ENCODE results near the gene CEL. TPM values are rescaled to one million over a fixed set of nuclear protein-coding genes. Genes with fewer than 3 reads are reported as not detected.

Gene CEL
- total and polyA plus RNA-seq, 2 experiments from 2014 or later = 0.27 to 2.3 TPM

DNA sequence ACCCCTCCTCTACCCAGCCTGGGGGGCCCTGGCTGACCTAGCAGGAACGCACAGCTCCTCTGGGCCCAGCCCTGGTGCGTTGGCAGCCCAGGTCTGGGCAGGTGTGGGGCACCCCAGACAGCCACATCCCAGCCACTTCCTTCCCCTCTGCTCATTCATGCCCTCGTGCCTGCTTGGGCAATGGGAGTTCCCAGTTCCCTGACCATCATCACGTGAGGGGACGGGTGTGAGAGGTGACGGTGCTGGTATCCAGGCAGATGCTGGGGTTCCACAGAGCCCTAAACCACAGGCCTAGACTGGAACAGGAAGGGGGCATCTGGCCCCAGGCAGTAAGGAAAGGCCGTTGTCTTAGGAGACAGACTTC lies 50.9 kb downstream of the CEL start:
- H3K4me2 ChIP-seq = no peak overlapping the region
- H3K27me3 Mint-ChIP-seq (ENCODE audit: insufficient read depth, low read depth, poor library complexity) = peaks cover 13% of the 10 kb centered on the region
- H2AFZ ChIP-seq = no peak overlapping the region
- no peaks in the 10 kb centered on the region for H3K79me2 ChIP-seq (replicated peaks; ENCODE audit: insufficient read depth)
- H3K9me2 ChIP-seq (ENCODE audit: insufficient read depth) = no peaks in the 10 kb centered on the region
- H4K20me1 ChIP-seq (replicated peaks; ENCODE audit: insufficient read depth) = no peaks in the 10 kb centered on the region; the same call in 1 of the 2 replicates
- 0 out of 2 replicates have a peak, but pooled peaks cover 3% of the 10 kb centered on the region for H3K27me3 ChIP-seq (ENCODE audit: insufficient read depth)
- DNase-seq (ENCODE audit: low spot score) (no peak), ATAC-seq (no peak)
- H3K4me1 ChIP-seq (ENCODE audit: insufficient read depth) = no peaks in the 10 kb centered on the region
- H3K4me1 Mint-ChIP-seq = peaks cover 4% of the 10 kb centered on the region
- H3F3A ChIP-seq (replicated peaks; ENCODE audit: low read depth) = no peaks in the 10 kb centered on the region
- H3K27ac Mint-ChIP-seq = no peak overlapping the region
- no peak overlapping the region for H3K4me3 Mint-ChIP-seq
- H3K9me3 Mint-ChIP-seq = no peaks in the 10 kb centered on the region
- H3K36me3 ChIP-seq (ENCODE audit: insufficient read depth) = no peaks in the 10 kb centered on the region
- H3K27ac ChIP-seq (ENCODE audit: low read depth) = no peak overlapping the region
- no peak for TF ChIP-seq ZNF114 (CRISPR knock-in tag; IDR thresholded peaks at IDR 0.05)
- H3K36me3 Mint-ChIP-seq (ENCODE audit: low read depth) = peaks cover 5% of the 10 kb centered on the region; the same call in 2 of the 3 replicates
- no peak overlapping the region for H3K4me3 ChIP-seq

DNA sequence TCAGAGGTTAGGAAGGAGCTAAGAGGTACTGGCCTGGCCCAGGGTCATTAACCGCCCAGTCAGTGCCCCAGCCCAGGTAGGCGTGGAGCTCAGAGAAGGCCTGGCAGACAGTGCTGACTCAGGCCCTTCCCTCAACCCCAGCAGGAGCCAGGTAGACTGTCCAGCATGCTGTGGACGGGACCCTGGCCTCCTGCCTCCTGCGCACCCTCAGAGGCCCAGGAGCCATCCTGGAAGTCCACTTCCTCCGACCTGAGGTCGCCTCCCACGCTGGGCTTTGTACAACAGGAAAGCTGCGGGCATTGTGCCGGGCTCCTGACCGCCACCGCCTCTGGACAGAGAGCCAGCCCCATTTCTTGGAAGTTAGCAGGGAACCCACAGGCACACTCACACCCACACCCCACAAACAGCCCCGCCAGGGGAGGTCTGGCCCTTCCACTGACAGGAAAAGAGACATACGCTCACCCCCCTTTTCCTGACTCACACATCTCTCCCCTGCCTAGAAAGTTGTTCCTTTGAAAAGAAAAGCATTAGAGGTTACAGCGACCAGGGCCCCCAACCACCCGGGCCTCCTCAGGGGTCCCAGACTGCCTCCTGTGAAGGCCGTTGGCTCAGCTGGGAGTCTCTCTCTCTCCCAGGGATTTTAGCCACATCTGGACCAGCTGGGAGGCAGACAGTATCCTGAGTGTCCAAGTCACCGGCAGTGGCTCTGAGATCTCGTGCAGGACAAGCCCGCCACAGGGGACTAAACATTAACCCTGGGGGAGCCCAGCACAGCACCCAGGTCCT lies 51.6 kb downstream of the CEL start:
- TF ChIP-seq STAT1 (IDR thresholded peaks at IDR 0.05; ENCODE audit: unreplicated experiment) = no peak
- TF ChIP-seq POLR2AphosphoS5 (IDR thresholded peaks at IDR 0.05; ENCODE audit: low read depth) = no peak
- TF ChIP-seq ZNF331 (CRISPR knock-in tag; IDR thresholded peaks at IDR 0.05; ENCODE audit: low read depth) = no peak
- TF ChIP-seq JUNB (IDR thresholded peaks at IDR 0.05; ENCODE audit: unreplicated experiment) = no peak
- TF ChIP-seq CREB1 (CRISPR knock-in tag; IDR thresholded peaks at IDR 0.05; ENCODE audit: low read depth) = no peak
- TF ChIP-seq, protein P1, sequence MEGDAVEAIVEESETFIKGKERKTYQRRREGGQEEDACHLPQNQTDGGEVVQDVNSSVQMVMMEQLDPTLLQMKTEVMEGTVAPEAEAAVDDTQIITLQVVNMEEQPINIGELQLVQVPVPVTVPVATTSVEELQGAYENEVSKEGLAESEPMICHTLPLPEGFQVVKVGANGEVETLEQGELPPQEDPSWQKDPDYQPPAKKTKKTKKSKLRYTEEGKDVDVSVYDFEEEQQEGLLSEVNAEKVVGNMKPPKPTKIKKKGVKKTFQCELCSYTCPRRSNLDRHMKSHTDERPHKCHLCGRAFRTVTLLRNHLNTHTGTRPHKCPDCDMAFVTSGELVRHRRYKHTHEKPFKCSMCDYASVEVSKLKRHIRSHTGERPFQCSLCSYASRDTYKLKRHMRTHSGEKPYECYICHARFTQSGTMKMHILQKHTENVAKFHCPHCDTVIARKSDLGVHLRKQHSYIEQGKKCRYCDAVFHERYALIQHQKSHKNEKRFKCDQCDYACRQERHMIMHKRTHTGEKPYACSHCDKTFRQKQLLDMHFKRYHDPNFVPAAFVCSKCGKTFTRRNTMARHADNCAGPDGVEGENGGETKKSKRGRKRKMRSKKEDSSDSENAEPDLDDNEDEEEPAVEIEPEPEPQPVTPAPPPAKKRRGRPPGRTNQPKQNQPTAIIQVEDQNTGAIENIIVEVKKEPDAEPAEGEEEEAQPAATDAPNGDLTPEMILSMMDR (conservative IDR thresholded peaks at IDR 0.05; ENCODE audit: low read depth in 2 of 2) = no peak
- Mint-ChIP-seq H3K9me3 (no peaks in the 10 kb centered on the region), H3K27ac (0 out of 2 replicates have a peak overlapping the region, but pooled peaks have one; percentile 62), H3K36me3 (ENCODE audit: low read depth) (peaks cover 3% of the 10 kb centered on the region; the same call in 1 of the 3 replicates), H3K4me3 (no peak overlapping the region), H3K4me1 (peaks cover 4% of the 10 kb centered on the region), H3K27me3 (ENCODE audit: insufficient read depth, low read depth, poor library complexity) (peaks cover 18% of the 10 kb centered on the region)
- no peak overlapping the region for H2AFZ ChIP-seq
- DNase-seq (ENCODE audit: low spot score) = no peak
- peaks cover 9% of the 10 kb centered on the region; the same call in 1 of the 2 replicates for H3K27me3 ChIP-seq (ENCODE audit: insufficient read depth)
- no peaks in the 10 kb centered on the region for H3K4me1 ChIP-seq (ENCODE audit: insufficient read depth)
- H3K9me2 ChIP-seq (ENCODE audit: insufficient read depth) = no peaks in the 10 kb centered on the region
- H3K27ac ChIP-seq (ENCODE audit: low read depth) = no peak overlapping the region
- no peak overlapping the region for H3K4me3 ChIP-seq
- H4K20me1 ChIP-seq (replicated peaks; ENCODE audit: insufficient read depth) = no peaks in the 10 kb centered on the region; the same call in 1 of the 2 replicates
- H3K79me2 ChIP-seq (replicated peaks; ENCODE audit: insufficient read depth) = no peaks in the 10 kb centered on the region
- no peak overlapping the region for H3K4me2 ChIP-seq
- no peaks in the 10 kb centered on the region for H3F3A ChIP-seq (replicated peaks; ENCODE audit: low read depth)
- no peak for ATAC-seq
- no peaks in the 10 kb centered on the region for H3K36me3 ChIP-seq (ENCODE audit: insufficient read depth)
